K562 (cell line): Measurements from ENCODE around the gene CERS6. TPM values are rescaled to one million over a fixed set of nuclear protein-coding genes. Genes with fewer than 3 reads are reported as not detected.
A peak's percentile ranks its signal among the peaks of the same experiment; 100 is the strongest.

Experiments
- ATF7 ChIP-seq: fragments of 450-650 bp; IDR thresholded peaks from 2 replicates; pipeline ENCODE4 v1.7.1; 2014; ENCODE audit warnings: mild to moderate bottlenecking, moderate library complexity
- BACH1 ChIP-seq: fragments of 200-800 bp; sonication (Bioruptor generic); IDR thresholded peaks from 2 replicates; pipeline ENCODE4 v1.6.1; 2016; ENCODE audit warnings: missing genetic modification characterization, missing compliant biosample characterization
- DACH1 ChIP-seq: fragments of 450-650 bp; IDR thresholded peaks from 2 replicates; pipeline ENCODE4 v1.6.1; 2018; ENCODE audit not compliant: partially characterized antibody
- EHMT2 ChIP-seq: fragments of 450-650 bp; IDR thresholded peaks from 2 replicates; pipeline ENCODE4 v1.6.1; 2018; ENCODE audit warnings: antibody characterized with exemption
- GTF3C2 ChIP-seq: IDR thresholded peaks from 3 replicates; pipeline ENCODE4 v1.6.1; 2011; ENCODE audit warnings: borderline replicate concordance, mild to moderate bottlenecking, moderate library complexity; ENCODE audit not compliant: insufficient read length; ENCODE audit errors: extremely low read depth
- HDAC6 ChIP-seq: IDR thresholded peaks from 2 replicates; pipeline ENCODE4 v1.6.1; 2012; ENCODE audit warnings: low read depth, mild to moderate bottlenecking, control low read depth, inconsistent platforms, low read length, moderate library complexity
- IFI16 ChIP-seq: fragments of 250-450 bp; sonication (Bioruptor Pico); IDR thresholded peaks from 2 replicates; pipeline ENCODE4 v2.1.2; 2022; ENCODE audit warnings: mild to moderate bottlenecking, inconsistent platforms
- KHSRP ChIP-seq: fragments of 450-650 bp; IDR thresholded peaks from 2 replicates; pipeline ENCODE4 v1.6.1; 2017
- PBX2 ChIP-seq, 2 experiments: IDR thresholded peaks in 1 of 2; conservative IDR thresholded peaks in 1 of 2; 2 replicates each; pipeline ENCODE4 v1.6.1; 2016; ENCODE audit warnings: low read depth in 2 of 2, mild to moderate bottlenecking in 1 of 2, missing compliant biosample characterization in 1 of 2, missing genetic modification characterization in 1 of 2, moderate library complexity in 1 of 2
- POLR2H ChIP-seq: IDR thresholded peaks from 2 replicates; pipeline ENCODE4 v1.6.1; 2016; ENCODE audit warnings: missing genetic modification characterization, low read depth, mild to moderate bottlenecking, control low read depth, missing compliant biosample characterization, moderate library complexity
- POLR3A ChIP-seq: IDR thresholded peaks from 2 replicates; pipeline ENCODE4 v1.6.1; 2011; ENCODE audit warnings: borderline replicate concordance, mild to moderate bottlenecking, moderate library complexity; ENCODE audit not compliant: insufficient read length, insufficient read depth; ENCODE audit errors: extremely low read depth
- RCOR1 ChIP-seq, 2 experiments: IDR thresholded peaks; 2 replicates each; pipeline ENCODE4 v1.6.1; 2012; ENCODE audit warnings: low read depth in 2 of 2, low read length in 2 of 2, borderline replicate concordance in 1 of 2, improper control_type of control experiment in 1 of 2
- TRIM28 ChIP-seq: fragments of 450-650 bp; IDR thresholded peaks from 2 replicates; pipeline ENCODE4 v1.6.1; 2017
- ZBTB11 ChIP-seq, 3 experiments: fragments of 200-800 bp in 1 of 3; fragments of 250-450 bp in 1 of 3; fragments of 450-650 bp in 1 of 3; sonication (Bioruptor Pico) in 1 of 3; sonication (Bioruptor generic) in 1 of 3; formaldehyde crosslinking in 1 of 3; IDR thresholded peaks; 2 replicates each; pipeline versions ENCODE4 v1.6.1 to v1.8.0; 2016 to 2022; ENCODE audit warnings: mild to moderate bottlenecking in 2 of 3, missing genetic modification characterization in 2 of 3, missing compliant biosample characterization in 1 of 3, moderate library complexity in 1 of 3
- ZNF212 ChIP-seq: fragments of 450-650 bp; formaldehyde crosslinking; IDR thresholded peaks from 2 replicates; pipeline ENCODE4 v1.4.0; 2020; ENCODE audit warnings: mild to moderate bottlenecking
- ZNF23 ChIP-seq: fragments of 250-450 bp; sonication (Bioruptor Pico); IDR thresholded peaks from 2 replicates; pipeline ENCODE4 v1.4.0; 2020; ENCODE audit warnings: mild to moderate bottlenecking
- ZNF239 ChIP-seq: fragments of 250-450 bp; sonication (Bioruptor Pico); IDR thresholded peaks from 2 replicates; pipeline ENCODE4 v1.4.0; 2020; ENCODE audit warnings: mild to moderate bottlenecking
- ZNF780A ChIP-seq: fragments of 250-450 bp; sonication (Bioruptor Pico); IDR thresholded peaks from 2 replicates; pipeline ENCODE4 v1.5.0; 2021; ENCODE audit warnings: mild to moderate bottlenecking
- polyA plus RNA-seq, 8 experiments: library from polyadenylated mRNA; depleted of rRNA in 4 of 8; stranded (reverse) in 5 of 8; unstranded in 3 of 8; fragments of >200 nt; fragmentation: Nextera tagmentation in 2 of 8; fragmentation: Illumina TruSeq in 1 of 8; extraction: Ambion mirVana in 2 of 8; extraction: Trizol in 1 of 8; gene quantifications; 2 replicates each; pipeline versions ENCODE4 v1.2.1 to v1.2.3, GENCODE V29; 2011 to 2014; ENCODE audit warnings: inconsistent platforms in 1 of 8, missing spikeins in 1 of 8
- total RNA-seq, 7 experiments: library from RNA; depleted of rRNA in 6 of 7; stranded (reverse); fragments of >200 nt in 6 of 7; fragmentation: Illumina TruSeq in 2 of 7; extraction: Trizol in 2 of 7; gene quantifications; 2 replicates each; pipeline versions ENCODE4 v1.2.1 to v1.2.3, GENCODE V29; 2011 to 2021; ENCODE audit warnings: low replicate concordance in 1 of 7

CERS6 gene
- total and polyA plus RNA-seq, 9 of the 15 experiments (the other 6 are each of a cell fraction or from before 2014, with no cell fraction given): 1.6 to 13.6 (median 11.4) TPM

- TF ChIP-seq PBX2 (CRISPR knock-in tag; IDR thresholded peaks at IDR 0.05; ENCODE audit: low read depth) (no peak), PBX2 (tag; conservative IDR thresholded peaks at IDR 0.05; ENCODE audit: low read depth) (0 out of 2 replicates have a peak, but pooled peaks have one; percentile 22), POLR2H (peak; percentile 53), GTF3C2 (no peak), EHMT2 (no peak), ZNF212 (CRISPR knock-in tag) (no peak), ATF7 (peak; percentile 85), RCOR1 (IDR thresholded peaks at IDR 0.05; ENCODE audit: borderline replicate concordance in 1 of 2, low read depth in 2 of 2, low read length in 2 of 2) (peak in 1 of 2 experiments; percentile 55; a peak in 1 of 4 replicates), ZNF780A (no peak), DACH1 (no peak), BACH1 (tag) (no peak; the same call in 1 of the 2 replicates), ZNF23 (no peak), KHSRP (peak; percentile 34; the same call in 1 of the 2 replicates), POLR3A (no peak), ZNF239 (peak; percentile 34), HDAC6 (no peak), ZBTB11 (CRISPR knock-in tag; IDR thresholded peaks at IDR 0.05) (no peak), IFI16 (no peak), TRIM28 (no peak)
Measured at GRCh38 chr2:168802859-168803725, 347.0 kb downstream of the CERS6 start (continued).
